IMR-90 (cell line): ENCODE results near the gene SLC8A3. TPM values are rescaled to one million over a fixed set of nuclear protein-coding genes. Genes with fewer than 3 reads are reported as not detected.

Source experiments
- ATAC-seq: fragments of 200-7000 bp; cut with Tn5 transposase; 2 replicates; pipeline ENCODE4 v1.9.1; 2020; ENCODE audit warnings: low read depth, mild to moderate bottlenecking, moderate library complexity
- BruUV-seq: library from RNA; stranded (reverse); fragments of 400-500 nt; replicated peaks from 2 replicates; lab custom pipeline; 2021; lab: Mats Ljungman, UMichigan
- CTCF ChIA-PET: fragments of 300-600 bp; formaldehyde crosslinking; extraction: SDS; loops from one replicate; lab custom pipeline; 2021; ENCODE audit warnings: antibody characterized with exemption; lab: Yijun Ruan, JAX
- POLR2A ChIA-PET: fragments of 300-600 bp; sonication (Branson Sonifier 250); formaldehyde crosslinking; loops from one replicate; lab custom pipeline; 2022; ENCODE audit warnings: antibody characterized with exemption; ENCODE audit not compliant: unreplicated experiment; lab: Charles Lee
- DNase-seq: peaks from one replicate; pipeline ENCODE4 v3.0.0; 2013
- H2AFZ ChIP-seq: replicated peaks from 2 replicates; pipeline ENCODE3; 2013; ENCODE audit warnings: low read length, mild to moderate bottlenecking; ENCODE audit not compliant: poor library complexity
- H2AK5ac ChIP-seq: 2 replicates; pipeline ENCODE4 v1.6.1; 2013; ENCODE audit warnings: low read depth, low read length, inconsistent platforms
- H2AK9ac ChIP-seq: replicated peaks from 2 replicates; pipeline ENCODE3; 2013; ENCODE audit warnings: mild to moderate bottlenecking, low read depth, low read length, moderate library complexity; ENCODE audit not compliant: poor library complexity
- H2BK120ac ChIP-seq: 2 replicates; pipeline ENCODE4 v1.6.1; 2013; ENCODE audit warnings: low read depth, low read length, inconsistent platforms
- H2BK15ac ChIP-seq: 3 replicates; pipeline ENCODE4 v1.6.1; 2013; ENCODE audit warnings: low read depth, low read length, inconsistent platforms
- H2BK20ac ChIP-seq: 2 replicates; pipeline ENCODE4 v1.6.1; 2013; ENCODE audit warnings: low read depth, mild to moderate bottlenecking, inconsistent platforms, low read length, moderate library complexity
- H2BK5ac ChIP-seq: 2 replicates; pipeline ENCODE4 v1.6.1; 2013; ENCODE audit warnings: mild to moderate bottlenecking, low read depth, low read length, inconsistent platforms; ENCODE audit not compliant: poor library complexity, severe bottlenecking
- H3K14ac ChIP-seq: replicated peaks from 2 replicates; pipeline ENCODE4 v1.6.1; 2013; ENCODE audit warnings: low read depth, low read length, inconsistent platforms
- H3K18ac ChIP-seq: 2 replicates; pipeline ENCODE4 v1.6.1; 2013; ENCODE audit warnings: low read depth, low read length, control low read depth
- H3K23ac ChIP-seq: 2 replicates; pipeline ENCODE4 v1.6.1; 2013; ENCODE audit warnings: low read depth, low read length, inconsistent platforms
- H3K27ac ChIP-seq: 2 replicates; pipeline ENCODE4 v1.5.1; 2013; ENCODE audit warnings: mild to moderate bottlenecking, control low read depth, low read length; ENCODE audit not compliant: insufficient read depth
- H3K27me3 ChIP-seq: 2 replicates; pipeline ENCODE4 v1.6.1; 2013; ENCODE audit warnings: low read length; ENCODE audit not compliant: control insufficient read depth, insufficient read depth
- H3K36me3 ChIP-seq: 2 replicates; pipeline ENCODE4 v1.6.1; 2013; ENCODE audit warnings: low read length, mixed read lengths; ENCODE audit not compliant: control insufficient read depth, insufficient read depth
- H3K4ac ChIP-seq: 2 replicates; pipeline ENCODE4 v1.6.1; 2013; ENCODE audit warnings: low read depth, low read length, inconsistent platforms
- H3K4me1 ChIP-seq: 2 replicates; pipeline ENCODE4 v1.6.1; 2013; ENCODE audit warnings: low read length, mixed read lengths; ENCODE audit not compliant: control insufficient read depth, insufficient read depth
- H3K4me2 ChIP-seq: 2 replicates; pipeline ENCODE4 v1.6.1; 2013; ENCODE audit warnings: low read depth, mild to moderate bottlenecking, control low read depth, low read length, moderate library complexity
- H3K4me3 ChIP-seq: 2 replicates; pipeline ENCODE4 v1.5.1; 2013; ENCODE audit warnings: low read depth, mild to moderate bottlenecking, control low read depth, low read length, moderate library complexity; ENCODE audit not compliant: insufficient read depth
- H3K56ac ChIP-seq: 2 replicates; pipeline ENCODE4 v1.6.1; 2013; ENCODE audit warnings: low read length, inconsistent platforms; ENCODE audit not compliant: insufficient read depth; ENCODE audit errors: extremely low read depth
- H3K79me1 ChIP-seq, 2 experiments: 2 replicates each; pipeline ENCODE4 v1.6.1; 2013; ENCODE audit warnings: low read length in 2 of 2, inconsistent platforms in 1 of 2, low read depth in 1 of 2
- H3K9ac ChIP-seq: 2 replicates; pipeline ENCODE4 v1.6.1; 2013; ENCODE audit warnings: low read depth, low read length, control low read depth
- H3K9me1 ChIP-seq: 2 replicates; pipeline ENCODE4 v1.6.1; 2013; ENCODE audit warnings: low read length, inconsistent platforms; ENCODE audit not compliant: insufficient read depth
- H3K9me3 ChIP-seq: 2 replicates; pipeline ENCODE4 v1.6.1; 2013; ENCODE audit warnings: low read length; ENCODE audit not compliant: control insufficient read depth, insufficient read depth
- H4K20me1 ChIP-seq: 2 replicates; pipeline ENCODE4 v1.6.1; 2013; ENCODE audit warnings: low read length, inconsistent platforms; ENCODE audit not compliant: insufficient read depth
- H4K5ac ChIP-seq: 2 replicates; pipeline ENCODE4 v1.6.1; 2013; ENCODE audit warnings: mild to moderate bottlenecking, low read depth, low read length, control low read depth
- H4K8ac ChIP-seq, 2 experiments: 2 replicates each; pipeline ENCODE4 v1.6.1; 2013; ENCODE audit warnings: low read depth in 2 of 2, low read length in 2 of 2, control low read depth in 1 of 2, inconsistent platforms in 1 of 2
- H4K91ac ChIP-seq: 2 replicates; pipeline ENCODE4 v1.6.1; 2013; ENCODE audit warnings: low read depth, low read length, inconsistent platforms; ENCODE audit not compliant: insufficient read depth
- CHD1 ChIP-seq: IDR thresholded peaks from 2 replicates; pipeline ENCODE4 v1.6.1; 2012; ENCODE audit warnings: low read depth, low read length, improper control_type of control experiment
- CTCF ChIP-seq: conservative IDR thresholded peaks from 2 replicates; pipeline ENCODE4 v1.5.1; 2012; ENCODE audit warnings: mild to moderate bottlenecking, low read depth, low read length, improper control_type of control experiment
- MAZ ChIP-seq: IDR thresholded peaks from 2 replicates; pipeline ENCODE4 v1.6.1; 2012; ENCODE audit warnings: low read depth, mild to moderate bottlenecking, low read length, improper control_type of control experiment, moderate library complexity, borderline replicate concordance
- MXI1 ChIP-seq: IDR thresholded peaks from 2 replicates; pipeline ENCODE4 v1.6.1; 2012; ENCODE audit warnings: low read depth, mild to moderate bottlenecking, low read length, moderate library complexity, borderline replicate concordance
- RAD21 ChIP-seq: IDR thresholded peaks from 2 replicates; pipeline ENCODE4 v1.6.1; 2012; ENCODE audit warnings: low read length, improper control_type of control experiment
- RCOR1 ChIP-seq: IDR thresholded peaks from 2 replicates; pipeline ENCODE4 v1.6.1; 2012; ENCODE audit warnings: mild to moderate bottlenecking, low read length, improper control_type of control experiment; ENCODE audit not compliant: insufficient replicate concordance
- RFX5 ChIP-seq: IDR thresholded peaks from 2 replicates; pipeline ENCODE4 v1.8.0; 2012; ENCODE audit warnings: low read depth, mild to moderate bottlenecking, low read length, moderate library complexity
- WGBS, 2 experiments: methylation state at CpG; one replicate each; pipeline versions ENCODE4 v1.1.5 to v1.1.7; 2013; ENCODE audit warnings: missing lambda C conversion rate in 2 of 2; ENCODE audit not compliant: insufficient read length in 1 of 2; ENCODE audit errors: extremely low coverage in 2 of 2; 5-methylcytosine and 5-hydroxymethylcytosine counted together
- dilution Hi-C: fragments of 300-500 bp; cut with HindIII; formaldehyde crosslinking; loops from one replicate; pipeline ENCODE4 v1.14.3; 2018; ENCODE audit warnings: low sequenced_read_pairs; ENCODE audit not compliant: unreplicated experiment
- in situ Hi-C: fragments of 300-500 bp; cut with MboI; formaldehyde crosslinking; loops from 3 replicates; pipeline ENCODE4 v1.14.3; 2019; ENCODE audit warnings: low sequenced_read_pairs, inconsistent platforms, mixed read lengths
- intact Hi-C: fragments of 100-400 bp; cut with micrococcal nuclease; formaldehyde crosslinking; loops from 2 replicates; pipeline ENCODE4 v1.10.0; 2022
- polyA plus RNA-seq, 3 experiments: library from polyadenylated mRNA; depleted of rRNA; stranded (reverse); fragments of >200 nt; gene quantifications; 2 replicates each; pipeline ENCODE4 v1.2.3, GENCODE V29; 2012; ENCODE audit warnings: low replicate concordance in 1 of 3
- total RNA-seq: library from RNA; depleted of rRNA; stranded (reverse); fragments of >200 nt; gene quantifications from 2 replicates; pipeline ENCODE4 v1.2.3, GENCODE V29; 2012
- TF ChIP-seq, protein P1 (sequence below): fragments of 150-350 bp; IDR thresholded peaks from 2 replicates; pipeline ENCODE4 v1.6.1; 2016; ENCODE audit warnings: low read depth, mild to moderate bottlenecking, low read length, moderate library complexity, borderline replicate concordance

SLC8A3 gene
- total and polyA plus RNA-seq, 2 of the 4 experiments (the other 2 are of a cell fraction): under 0.01 TPM; not detected in 1

GRCh38 chr14:70061108-70061507 lies 127.6 kb downstream of the SLC8A3 start:
- Histone ChIP-seq H2AK5ac (no peak overlapping the region), H2BK5ac (no peak overlapping the region), H3K36me3 (no peaks in the 10 kb centered on the region), H3K27me3 (peaks cover 10% of the 10 kb centered on the region), H3K9me3 (no peaks in the 10 kb centered on the region), H3K4me3 (no peak overlapping the region), H2BK15ac (no peak overlapping the region), H3K79me1 (no peaks in the 10 kb centered on the region), H2BK120ac (no peak overlapping the region), H4K91ac (no peak overlapping the region), H3K9me1 (no peaks in the 10 kb centered on the region), H3K18ac (no peak overlapping the region), H3K9ac (no peak overlapping the region), H2AK9ac (no peak overlapping the region), H3K23ac (no peak overlapping the region), H3K4me1 (no peaks in the 10 kb centered on the region), H2AFZ (no peak overlapping the region), H3K4ac (no peak overlapping the region), H3K27ac (no peak overlapping the region), H4K8ac (no peak overlapping the region), H3K4me2 (no peak overlapping the region), H4K20me1 (no peaks in the 10 kb centered on the region), H3K14ac (no peak overlapping the region), H3K56ac (no peak overlapping the region), H2BK20ac (no peak overlapping the region), H4K5ac (no peak overlapping the region)
- ChIA-PET POLR2A (no interaction called here), CTCF (no interaction called here)
- DNase-seq (no peak), ATAC-seq (no peak)
- WGBS, 2 experiments: no CpG with 5 or more reads among the region's 2 CpGs
- dilution Hi-C loops (no loop called here), in situ Hi-C loops (no loop called here), intact Hi-C loops (no loop called here)
- TF ChIP-seq MAZ (no peak), RFX5 (no peak), CTCF (no peak), MXI1 (no peak), CHD1 (no peak), RCOR1 (no peak), RAD21 (no peak)
- TF ChIP-seq, protein P1, sequence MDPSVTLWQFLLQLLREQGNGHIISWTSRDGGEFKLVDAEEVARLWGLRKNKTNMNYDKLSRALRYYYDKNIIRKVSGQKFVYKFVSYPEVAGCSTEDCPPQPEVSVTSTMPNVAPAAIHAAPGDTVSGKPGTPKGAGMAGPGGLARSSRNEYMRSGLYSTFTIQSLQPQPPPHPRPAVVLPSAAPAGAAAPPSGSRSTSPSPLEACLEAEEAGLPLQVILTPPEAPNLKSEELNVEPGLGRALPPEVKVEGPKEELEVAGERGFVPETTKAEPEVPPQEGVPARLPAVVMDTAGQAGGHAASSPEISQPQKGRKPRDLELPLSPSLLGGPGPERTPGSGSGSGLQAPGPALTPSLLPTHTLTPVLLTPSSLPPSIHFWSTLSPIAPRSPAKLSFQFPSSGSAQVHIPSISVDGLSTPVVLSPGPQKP: no peak
- BruUV-seq: no TSS peak
